ENCODE data around the gene OSGEP. TPM values are rescaled to one million over a fixed set of nuclear protein-coding genes. Genes with fewer than 3 reads are reported as not detected.
"Not testable (repeated sequence)": the region's sequence is repeated elsewhere in the genome, so short reads cannot be mapped to it uniquely, and the experiment has no call there.

Gene OSGEP
- total RNA-seq, 2 experiments from 2014 or later = 54.0 to 55.4 TPM

DNA sequence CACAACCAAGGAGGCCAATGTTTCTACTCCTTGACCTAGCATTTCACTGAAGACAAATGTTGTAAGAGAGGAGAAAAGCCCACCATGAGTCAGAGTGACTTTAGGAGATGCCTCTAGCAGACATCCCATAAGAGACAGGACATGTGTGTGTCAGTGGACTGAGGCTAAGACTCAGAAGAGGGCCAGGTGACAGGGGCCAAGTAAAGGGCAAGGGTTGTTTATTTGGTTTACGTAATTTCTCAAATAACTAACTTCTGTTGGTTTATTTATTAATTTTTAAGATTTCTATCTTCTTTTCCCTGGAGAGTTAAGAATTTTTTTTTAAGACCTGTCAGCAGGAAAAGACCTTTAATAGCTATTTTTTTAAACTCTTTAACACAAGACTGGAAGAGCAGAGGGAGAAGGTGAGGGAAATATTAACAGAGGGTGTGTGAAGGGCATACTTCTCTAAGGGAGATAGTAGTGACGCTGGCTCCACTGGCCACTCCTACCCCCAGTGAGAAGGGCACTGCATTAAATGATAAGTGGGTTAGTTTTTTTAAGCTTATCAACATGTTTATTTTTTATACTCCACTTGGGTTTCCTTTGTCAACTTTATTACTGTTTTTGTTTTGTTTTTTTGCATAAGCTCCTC is 18.0 kb upstream of the OSGEP start:
- ChIA-PET POLR2A (interaction anchor here (0.6 kb wide), 1 partner anchor 552 kb away, joined by 3 read pairs; the partner anchor contains the start of gene NDRG2), CTCF (no interaction called here)

DNA sequence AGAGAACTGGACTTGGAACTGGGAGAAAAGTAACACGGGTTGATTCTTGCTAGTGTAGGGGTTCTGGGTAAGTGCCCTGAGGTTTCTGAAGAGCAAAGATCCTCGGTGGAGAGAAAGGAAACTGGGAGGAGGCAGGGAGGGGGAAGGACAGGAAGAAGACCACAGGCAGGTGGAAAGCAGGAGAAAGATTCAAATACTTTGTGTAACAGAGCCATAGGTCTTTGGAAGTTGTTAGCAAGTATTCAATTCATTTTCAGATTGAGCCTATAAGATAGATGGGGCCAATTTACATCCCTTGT is 15.9 kb upstream of the OSGEP start:
- CTCF ChIA-PET = interaction anchor here (1.5 to 1.8 kb wide), 4 partner anchors 9 to 143 kb away, joined by 3 to 4 read pairs (median 4); partner anchors contain the start of gene PIP4P1
- POLR2A ChIA-PET = interaction anchor here (1.4 to 3.4 kb wide), 5 partner anchors 9 to 127 kb away, joined by 4 to 32 read pairs (median 18); partner anchors contain the start of genes APEX1, OSGEP, PARP2 and PIP4P1

DNA sequence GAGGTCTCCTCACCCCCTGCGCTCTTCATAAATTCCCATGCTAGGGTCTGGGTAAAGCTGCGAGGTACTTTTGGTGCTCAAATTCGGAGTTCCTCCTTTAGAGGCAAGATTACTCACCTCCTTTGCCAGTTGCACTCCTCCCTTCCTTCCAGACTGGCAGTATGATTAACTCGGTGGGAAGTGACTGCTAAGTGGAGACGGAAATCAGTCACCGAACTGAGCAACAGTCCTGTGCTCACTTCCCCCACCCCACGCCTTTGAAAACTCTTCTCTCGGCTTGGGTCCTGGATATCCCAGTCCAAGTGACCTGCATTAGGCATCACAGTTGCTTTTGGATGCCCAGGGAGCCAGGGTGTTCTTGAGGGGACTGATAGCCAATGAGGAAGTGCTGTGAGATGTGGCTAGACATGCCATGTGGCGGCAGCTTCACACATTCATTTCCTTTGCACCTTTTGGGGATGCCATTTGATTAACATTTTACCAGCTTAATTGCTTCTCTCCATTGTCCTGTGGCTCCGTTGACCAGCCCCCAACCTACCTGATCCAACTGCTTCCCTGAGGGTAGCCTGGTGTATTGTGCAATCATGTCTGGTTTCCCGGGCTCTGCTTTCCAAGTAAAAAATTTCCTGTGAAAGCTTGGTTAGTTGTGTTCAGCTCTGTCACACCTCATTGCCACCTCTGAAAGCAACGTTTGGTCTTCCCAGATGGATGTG is 15.4 kb upstream of the OSGEP start:
- ChIA-PET CTCF (interaction anchor here (1.1 to 1.8 kb wide), 6 partner anchors 9 to 143 kb away, joined by 3 to 4 read pairs (median 4); partner anchors contain the start of genes APEX1 and PIP4P1), POLR2A (interaction anchor here (0.6 to 3.4 kb wide), 8 partner anchors 9 to 127 kb away, joined by 3 to 32 read pairs (median 7); partner anchors contain the start of genes APEX1, OSGEP, PARP2 and PIP4P1)

DNA sequence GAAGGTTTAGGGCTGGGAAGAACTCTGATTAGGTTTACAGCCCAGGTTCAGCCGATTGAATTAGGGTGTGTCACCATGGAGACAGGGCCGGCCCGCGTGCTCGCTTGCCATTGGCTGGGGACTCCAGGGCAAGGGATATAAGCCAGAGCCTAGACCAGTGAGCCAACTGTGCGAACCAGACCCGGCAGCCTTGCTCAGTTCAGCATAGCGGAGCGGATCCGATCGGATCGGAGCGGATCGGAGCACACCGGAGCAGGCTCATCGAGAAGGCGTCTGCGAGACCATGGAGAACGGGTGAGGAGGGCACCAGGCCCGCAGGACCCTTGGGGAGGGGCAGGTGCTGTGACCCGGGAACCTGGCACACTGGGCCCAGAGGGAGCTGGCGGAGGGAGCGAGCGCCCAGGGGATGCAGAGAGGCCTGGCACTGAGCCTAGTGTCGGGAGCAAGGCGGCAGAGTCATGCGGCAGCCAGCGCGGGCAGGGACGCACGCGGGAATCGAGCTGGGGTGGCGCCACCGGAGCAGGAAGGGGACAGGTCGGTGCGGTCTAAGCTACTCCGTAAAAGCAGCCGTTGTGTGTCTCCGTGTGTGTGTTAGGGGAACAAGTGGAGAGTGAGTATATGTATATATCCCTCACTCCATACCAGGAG is 14.8 kb upstream of the OSGEP start, which contains the start of gene PNP:
Gene PNP (plus strand): TSS at position 165 of the 648 bp plus-strand sequence. CDS start 119 bp downstream, at position 284.
- POLR2A ChIA-PET = interaction anchor here (0.6 to 3.4 kb wide), 8 partner anchors 8 to 126 kb away, joined by 3 to 32 read pairs (median 7); partner anchors contain the start of genes APEX1, OSGEP, PARP2 and PIP4P1
- CTCF ChIA-PET = interaction anchor here (1.1 to 1.8 kb wide), 6 partner anchors 8 to 144 kb away, joined by 3 to 4 read pairs (median 4); partner anchors contain the start of genes APEX1 and PIP4P1

DNA sequence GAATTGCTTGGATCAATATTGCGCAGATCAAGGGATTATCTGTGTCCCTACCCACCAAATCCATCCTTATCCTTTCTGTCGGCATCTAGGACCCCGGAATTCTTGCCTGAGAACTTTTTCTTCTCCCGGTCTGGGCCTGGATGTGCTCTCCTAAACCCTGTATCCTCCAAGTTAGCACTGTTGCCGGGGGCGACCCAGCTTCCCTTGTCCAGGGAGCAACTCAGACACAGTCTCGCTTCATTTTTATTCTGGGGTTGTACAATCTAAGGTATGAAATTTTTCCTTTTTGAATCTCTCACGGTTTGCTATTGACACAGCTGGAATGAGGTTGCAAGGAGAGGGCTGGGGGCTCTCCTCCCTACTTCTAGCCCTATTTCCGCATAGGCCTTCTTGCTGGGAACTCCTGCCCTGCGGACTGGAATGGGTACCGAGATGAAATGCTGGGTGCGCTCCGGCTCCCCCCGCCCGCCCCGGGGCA is 14.2 kb upstream of the OSGEP start:
- ChIA-PET POLR2A (interaction anchor here (1.3 to 3.4 kb wide), 3 partner anchors 13 to 126 kb away, joined by 10 to 32 read pairs (median 18); partner anchors contain the start of genes APEX1, OSGEP, PARP2 and TEP1), CTCF (interaction anchor here (0.6 to 1.7 kb wide), 2 partner anchors 54 to 126 kb away, joined by 3 to 4 read pairs; no protein-coding TSS in a partner anchor)

DNA sequence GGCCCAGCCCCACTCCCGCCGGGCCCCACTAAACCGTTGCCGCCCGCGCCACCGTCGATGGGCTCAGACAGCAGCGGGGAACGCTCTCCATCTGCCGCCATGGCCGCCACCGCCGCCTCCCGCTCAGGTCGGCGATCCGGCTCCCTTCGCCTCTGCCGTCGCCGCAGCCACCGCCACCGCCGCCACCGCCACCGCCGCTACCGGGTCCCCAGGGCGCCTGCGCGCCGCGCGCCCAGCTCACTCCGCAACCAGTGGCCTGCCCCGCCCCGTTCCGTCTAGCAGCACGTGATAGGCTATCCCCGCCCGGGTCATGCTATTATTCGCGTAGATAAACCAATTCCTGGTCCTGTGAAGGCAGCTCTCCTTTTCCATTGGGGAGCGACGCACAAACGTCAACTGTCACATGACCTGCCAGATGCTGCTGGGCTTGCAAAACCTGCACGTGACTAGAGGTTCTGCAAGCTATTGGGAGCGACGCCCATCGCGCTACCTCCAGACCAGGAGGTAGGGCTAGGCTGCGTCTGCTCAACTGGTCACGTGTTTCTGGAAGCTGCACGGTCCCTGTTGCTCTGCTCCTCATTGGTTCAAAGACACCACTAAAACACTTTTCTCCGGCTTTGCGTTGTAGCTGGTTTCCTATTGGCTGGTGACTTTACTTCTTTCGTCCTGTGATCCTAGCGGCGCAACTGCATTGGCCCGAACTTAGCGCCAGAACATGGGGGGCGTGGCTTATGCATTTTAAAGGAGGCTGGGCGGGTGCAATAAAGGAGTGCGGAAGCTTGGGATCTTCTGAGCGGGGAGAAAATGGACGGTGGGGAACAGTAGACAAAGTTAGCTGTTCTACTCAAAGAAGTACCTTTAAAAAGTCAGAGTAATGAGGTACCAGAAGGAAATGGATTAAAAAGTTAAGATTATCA is 6.9 kb upstream of the OSGEP start, which contains the start of gene PIP4P1:
Gene PIP4P1 (minus strand): TSS at position 210 of the 917 bp plus-strand sequence. CDS start 109 bp downstream, at position 101.
- CTCF ChIA-PET = interaction anchor here (0.6 to 2.2 kb wide), 5 partner anchors 8 to 152 kb away, joined by 3 to 6 read pairs (median 4); partner anchors contain the start of genes PARP2 and PNP
- POLR2A ChIA-PET = interaction anchor here (0.6 to 1.7 kb wide), 6 partner anchors 8 to 128 kb away, joined by 3 to 19 read pairs (median 6); partner anchors contain the start of genes CCNB1IP1, PARP2 and PNP

DNA sequence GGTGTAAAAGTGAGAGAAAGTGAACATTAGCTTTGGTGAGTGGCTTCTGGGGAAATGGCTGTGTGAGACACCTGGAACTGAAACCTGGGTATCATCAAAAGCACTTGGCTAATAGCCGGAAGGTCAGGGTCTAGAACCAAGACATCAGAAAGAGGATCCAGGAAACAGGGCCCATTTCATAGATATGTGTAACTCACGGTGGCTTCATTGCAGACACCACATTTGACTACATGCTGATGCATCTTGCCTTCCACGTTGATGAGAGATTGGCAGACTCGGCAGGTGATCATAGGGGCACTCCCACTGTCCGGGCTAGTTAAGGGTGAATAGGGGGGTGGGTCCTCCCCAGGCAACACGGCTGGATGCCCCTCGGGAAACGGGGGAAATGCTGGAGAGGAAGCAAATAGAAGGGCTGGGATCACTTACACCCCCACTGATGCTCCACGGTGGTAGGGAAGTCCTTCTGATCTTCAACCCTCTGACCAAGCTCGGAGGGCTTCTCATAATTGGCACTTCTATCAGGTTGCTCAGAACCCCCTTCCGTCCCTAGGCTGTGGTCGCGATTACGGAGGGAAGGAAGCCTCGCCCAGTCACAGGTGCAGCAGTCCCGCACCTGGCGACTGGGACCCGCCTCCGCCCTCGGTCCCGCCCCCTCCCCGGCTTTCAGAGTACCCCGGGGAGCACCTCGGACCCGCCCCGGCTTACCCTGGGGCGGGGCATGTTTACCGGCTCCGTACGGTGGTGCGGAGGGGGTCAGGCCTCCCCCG is 6.0 kb upstream of the OSGEP start:
- POLR2A ChIA-PET = interaction anchor here (0.6 to 1.7 kb wide), 6 partner anchors 9 to 127 kb away, joined by 3 to 19 read pairs (median 6); partner anchors contain the start of genes CCNB1IP1, PARP2 and PNP
- CTCF ChIA-PET = interaction anchor here (0.6 to 2.2 kb wide), 5 partner anchors 9 to 153 kb away, joined by 3 to 6 read pairs (median 4); partner anchors contain the start of genes PARP2 and PNP

DNA sequence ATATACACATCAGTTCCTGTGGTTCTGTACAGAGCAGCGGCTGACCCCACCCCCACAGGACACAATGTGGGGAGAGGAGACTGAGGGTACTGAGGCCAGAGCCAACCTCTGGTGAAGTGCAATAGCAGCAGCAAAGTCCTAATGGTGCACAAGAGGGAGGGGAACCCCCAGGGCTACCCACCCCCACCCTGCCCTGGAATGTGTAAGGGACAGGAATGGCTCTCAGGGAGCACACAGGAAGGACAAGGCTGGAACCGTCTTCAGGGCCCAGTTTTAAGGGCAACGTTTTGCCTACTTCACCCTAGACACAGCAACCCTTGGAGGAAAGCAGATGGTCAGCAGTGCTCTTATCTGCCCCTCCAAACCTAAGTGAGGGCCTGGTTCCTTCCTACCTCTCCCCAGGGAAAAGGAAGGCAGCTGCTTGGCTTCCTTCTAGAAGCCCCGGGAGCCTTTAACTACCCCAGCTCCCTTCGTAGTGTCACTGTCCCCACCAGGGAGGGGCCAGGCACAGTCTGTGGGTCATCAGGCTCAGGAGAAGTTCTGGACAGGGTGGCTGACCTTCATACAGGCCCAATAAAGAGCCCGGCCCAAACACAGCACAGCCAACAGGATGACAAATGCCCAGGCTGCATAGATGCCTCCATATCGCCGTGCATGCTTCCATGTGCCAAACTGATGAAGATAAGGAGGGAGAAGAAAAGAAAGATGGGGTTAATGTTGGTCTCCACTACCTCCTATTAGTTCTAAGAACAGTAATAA is 3.6 kb upstream of the OSGEP start:
- ChIA-PET CTCF (no interaction called here), POLR2A (no interaction called here)

DNA sequence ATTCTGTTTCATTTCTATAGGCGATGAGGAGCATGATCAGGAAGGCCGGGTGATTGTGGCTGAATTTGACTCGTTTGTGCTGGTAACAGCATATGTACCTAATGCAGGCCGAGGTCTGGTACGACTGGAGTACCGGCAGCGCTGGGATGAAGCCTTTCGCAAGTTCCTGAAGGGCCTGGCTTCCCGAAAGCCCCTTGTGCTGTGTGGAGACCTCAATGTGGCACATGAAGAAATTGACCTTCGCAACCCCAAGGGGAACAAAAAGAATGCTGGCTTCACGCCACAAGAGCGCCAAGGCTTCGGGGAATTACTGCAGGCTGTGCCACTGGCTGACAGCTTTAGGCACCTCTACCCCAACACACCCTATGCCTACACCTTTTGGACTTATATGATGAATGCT is 2.4 kb upstream of the OSGEP start:
- ChIA-PET CTCF (interaction anchor here (1.8 to 2.1 kb wide), 2 partner anchors 13 to 42 kb away, joined by 4 to 21 read pairs; partner anchors contain the start of gene PNP), POLR2A (interaction anchor here (2.7 kb wide), 1 partner anchor 12 kb away, joined by 32 read pairs; the partner anchor contains the start of gene PNP)

DNA sequence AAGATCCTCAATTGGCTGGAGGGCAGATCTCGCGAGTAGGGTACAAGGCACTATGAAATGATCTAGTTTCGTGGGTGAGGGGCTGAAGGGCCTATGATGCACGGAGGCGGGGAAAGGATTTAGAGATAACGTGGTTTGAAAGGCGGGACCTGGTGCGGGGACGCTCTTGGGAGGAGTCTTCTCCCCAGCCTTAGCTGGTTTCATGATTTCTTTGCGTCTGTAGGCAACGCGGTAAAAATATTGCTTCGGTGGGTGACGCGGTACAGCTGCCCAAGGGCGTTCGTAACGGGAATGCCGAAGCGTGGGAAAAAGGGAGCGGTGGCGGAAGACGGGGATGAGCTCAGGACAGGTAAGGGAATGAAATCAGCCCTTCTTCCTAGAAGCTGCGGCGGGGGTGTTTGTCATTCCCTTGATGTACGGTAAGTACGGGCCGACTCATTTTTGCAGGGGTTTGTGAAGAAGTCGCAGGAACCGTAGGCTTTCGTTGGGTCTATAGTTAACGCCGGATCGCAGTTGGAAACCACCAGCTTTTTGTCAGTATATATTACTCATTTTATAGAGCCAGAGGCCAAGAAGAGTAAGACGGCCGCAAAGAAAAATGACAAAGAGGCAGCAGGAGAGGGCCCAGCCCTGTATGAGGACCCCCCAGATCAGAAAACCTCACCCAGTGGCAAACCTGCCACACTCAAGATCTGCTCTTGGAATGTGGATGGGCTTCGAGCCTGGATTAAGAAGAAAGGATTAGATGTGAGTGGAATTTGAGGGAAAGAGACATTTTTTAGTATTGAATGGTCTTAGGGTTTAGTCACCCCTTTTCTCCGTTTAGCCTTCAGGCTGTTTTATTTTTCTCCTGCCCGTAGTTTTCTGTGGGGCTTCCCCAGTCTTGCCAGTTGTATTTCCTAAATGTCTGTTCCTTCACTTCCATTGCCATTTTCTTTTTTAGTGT is 1.0 kb upstream of the OSGEP start:
- CTCF ChIA-PET = interaction anchor here (1.8 to 2.1 kb wide), 3 partner anchors 14 to 112 kb away, joined by 4 to 21 read pairs (median 8); partner anchors contain the start of genes PARP2 and PNP
- POLR2A ChIA-PET = interaction anchor here (0.5 to 2.7 kb wide), 9 partner anchors 10 to 539 kb away, joined by 3 to 32 read pairs (median 4); partner anchors contain the start of genes PARP2, PNP and TEP1

DNA sequence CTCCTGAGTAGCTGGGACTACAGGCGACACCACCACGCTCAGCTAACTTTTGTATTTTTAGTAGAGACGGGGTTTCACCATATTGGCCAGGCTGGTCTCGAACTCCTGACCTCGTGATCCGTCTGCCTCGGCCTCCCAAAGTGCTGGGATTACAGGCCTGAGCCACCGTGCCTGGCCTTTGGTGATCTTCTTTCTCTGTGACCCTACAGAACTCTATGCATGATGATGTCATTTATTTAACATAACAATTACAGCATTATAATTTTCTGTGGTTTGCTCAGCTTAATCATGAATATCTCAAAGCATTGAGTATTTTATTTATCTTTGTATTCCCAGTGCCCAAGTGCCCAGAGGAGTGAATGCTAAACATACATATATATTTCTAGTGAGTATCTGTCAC is 1.8 kb downstream of the OSGEP start:
- ChIA-PET POLR2A (interaction anchor here (1.0 kb wide), 1 partner anchor 9 kb away, joined by 3 read pairs; no protein-coding TSS in a partner anchor), CTCF (interaction anchor here (0.6 to 1.7 kb wide), 4 partner anchors 37 to 109 kb away, joined by 3 to 5 read pairs (median 4); partner anchors contain the start of genes PARP2 and TEP1)

DNA sequence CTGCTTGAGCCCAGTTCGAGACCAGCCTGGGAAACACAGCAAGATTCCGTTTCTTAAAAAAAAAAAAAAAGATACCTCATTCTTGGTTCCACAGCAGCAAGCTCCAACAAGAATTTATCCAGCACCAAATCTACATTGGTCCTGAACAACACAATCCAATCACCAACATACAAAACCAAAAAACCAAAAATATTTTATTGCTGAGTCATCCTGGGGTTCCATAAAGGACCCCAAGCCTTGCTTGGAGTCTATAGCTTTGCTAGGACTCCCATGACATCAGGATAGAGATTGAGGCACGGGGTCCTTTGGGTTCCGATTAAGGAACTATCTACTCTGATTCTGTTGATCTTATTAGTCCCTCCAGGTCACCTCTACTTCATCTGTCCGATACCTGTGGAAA is 7.7 kb downstream of the OSGEP start:
- POLR2A ChIA-PET = no interaction called here
- CTCF ChIA-PET = no interaction called here

DNA sequence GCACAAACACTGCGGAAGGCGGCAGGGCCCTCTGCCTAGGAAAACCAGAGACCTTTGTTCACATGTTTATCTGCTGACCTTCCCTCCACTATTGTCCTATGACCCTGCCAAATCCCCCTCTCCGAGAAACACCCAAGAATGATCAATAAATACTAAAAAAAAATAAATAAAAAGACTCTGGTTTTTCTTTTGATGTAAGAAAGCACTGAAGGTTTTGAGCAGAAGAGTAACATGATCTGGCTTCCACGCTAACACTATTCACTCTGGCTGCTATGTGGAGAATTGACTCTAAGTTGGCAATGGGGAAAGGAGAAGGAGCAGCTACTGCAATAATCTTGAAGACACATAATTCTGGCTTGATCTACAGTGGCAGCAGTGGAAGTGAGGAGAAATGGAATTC is 11.0 kb downstream of the OSGEP start:
- POLR2A ChIA-PET = not testable (repeated sequence)

DNA sequence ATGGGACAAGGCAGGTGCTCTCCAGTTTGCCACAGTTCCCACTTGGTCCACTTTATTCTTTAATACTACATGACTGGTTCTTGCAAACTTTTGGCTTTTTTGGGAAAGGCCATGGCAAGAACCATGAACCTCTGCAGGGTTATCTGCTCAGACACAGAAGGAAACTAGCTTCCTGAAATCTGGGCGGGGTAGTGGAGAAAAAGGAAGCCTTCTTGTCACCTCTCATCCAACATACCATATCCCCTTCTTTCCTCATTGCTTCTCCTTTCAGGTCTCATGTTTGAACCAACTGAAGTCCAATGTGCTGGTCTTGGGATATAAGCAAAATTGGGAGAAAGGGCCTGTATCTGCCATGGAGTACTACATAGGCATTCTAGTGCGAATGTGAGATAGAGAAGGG is 13.2 kb downstream of the OSGEP start:
- POLR2A ChIA-PET = no interaction called here
- CTCF ChIA-PET = interaction anchor here (0.9 kb wide), 1 partner anchor 26 kb away, joined by 3 read pairs; no protein-coding TSS in a partner anchor

More for the DNA sequence above, 11.0 kb downstream of the OSGEP start:
- CTCF ChIA-PET = not testable (repeated sequence)

DNA sequence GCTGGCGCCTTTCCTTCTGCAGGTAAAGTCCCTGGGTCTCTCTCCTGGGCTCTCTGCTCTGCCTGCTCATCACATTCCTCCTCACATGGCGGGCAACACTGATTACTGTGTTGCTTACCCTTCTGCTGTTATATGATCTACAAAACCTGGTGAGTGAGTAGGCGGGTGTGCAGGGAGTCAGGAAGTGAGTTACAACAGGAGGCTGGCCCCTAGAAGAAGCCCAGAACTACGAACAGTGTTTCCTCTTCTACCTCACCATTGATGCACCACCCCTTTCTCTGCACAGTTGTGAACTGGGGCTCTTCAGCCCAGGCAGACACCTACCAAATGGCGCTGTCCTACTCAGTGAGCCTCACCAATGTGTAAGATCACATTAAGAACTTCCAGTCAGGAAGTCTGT is 13.7 kb downstream of the OSGEP start:
- ChIA-PET POLR2A (no interaction called here), CTCF (interaction anchor here (0.9 kb wide), 1 partner anchor 25 kb away, joined by 3 read pairs; no protein-coding TSS in a partner anchor)
